CD4-positive, alpha-beta T cell treated with Interleukin-17A for 4 hours (primary cell): ENCODE data around the gene BARHL2.

Source experiments
- DNase-seq: peaks from one replicate; pipeline ENCODE4 v3.0.0-alpha.2; 2020; ENCODE audit warnings: mixed read lengths

The BARHL2 gene

GRCh38 chr1:90724361-90724760, 7.3 kb upstream of the BARHL2 start:
- no peak for DNase-seq

GRCh38 chr1:90723590-90724108, 6.5 kb upstream of the BARHL2 start:
- DNase-seq, result no peak

GRCh38 chr1:90722874-90723589, 5.9 kb upstream of the BARHL2 start:
- no peak for DNase-seq

DNA sequence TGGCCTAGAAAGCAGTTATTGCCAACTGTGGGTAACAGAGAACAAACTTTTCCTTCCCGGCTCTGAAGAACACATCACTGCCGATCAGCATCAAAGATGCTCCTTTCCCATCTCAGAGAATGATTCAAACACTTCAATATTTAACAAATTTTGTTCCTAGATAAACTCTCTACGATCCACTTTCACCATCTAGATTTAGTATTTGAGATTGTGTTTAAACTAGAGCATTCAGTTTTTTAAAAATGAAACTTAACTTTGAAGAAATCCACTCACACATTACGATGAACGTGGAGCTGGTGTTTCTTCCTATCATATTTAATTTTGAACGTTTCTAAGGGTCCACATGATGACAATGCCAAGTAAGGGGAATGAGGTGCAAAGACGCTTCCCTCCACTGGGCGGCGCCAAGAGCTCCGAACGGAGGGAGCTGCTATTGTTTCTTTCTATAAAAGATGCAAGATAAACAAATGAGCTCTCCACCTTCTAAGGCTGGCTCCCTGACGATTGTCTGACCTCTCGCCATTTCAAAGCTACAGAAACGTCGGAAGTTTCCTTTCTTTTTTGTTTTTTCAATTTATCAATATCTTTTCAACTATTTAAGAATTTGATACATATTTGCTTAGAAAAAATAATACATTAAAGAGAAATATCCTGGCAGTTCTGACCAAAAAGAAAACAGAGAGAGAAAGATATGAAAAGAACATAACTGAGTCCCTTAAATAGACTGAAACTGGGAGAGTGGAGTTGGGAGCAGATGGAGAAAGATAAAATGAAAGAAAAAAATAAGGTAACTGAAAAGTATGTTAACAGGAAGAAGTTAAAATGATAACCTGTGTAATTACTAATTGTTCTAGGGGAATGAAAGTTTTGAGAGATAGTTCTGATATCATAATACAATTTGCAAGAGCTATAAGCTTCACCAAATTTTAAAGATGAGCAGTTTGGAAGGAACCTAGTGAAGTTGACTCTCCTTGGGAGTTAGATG, 4.4 kb upstream of the BARHL2 start:
- peak; percentile 37 for DNase-seq

DNA sequence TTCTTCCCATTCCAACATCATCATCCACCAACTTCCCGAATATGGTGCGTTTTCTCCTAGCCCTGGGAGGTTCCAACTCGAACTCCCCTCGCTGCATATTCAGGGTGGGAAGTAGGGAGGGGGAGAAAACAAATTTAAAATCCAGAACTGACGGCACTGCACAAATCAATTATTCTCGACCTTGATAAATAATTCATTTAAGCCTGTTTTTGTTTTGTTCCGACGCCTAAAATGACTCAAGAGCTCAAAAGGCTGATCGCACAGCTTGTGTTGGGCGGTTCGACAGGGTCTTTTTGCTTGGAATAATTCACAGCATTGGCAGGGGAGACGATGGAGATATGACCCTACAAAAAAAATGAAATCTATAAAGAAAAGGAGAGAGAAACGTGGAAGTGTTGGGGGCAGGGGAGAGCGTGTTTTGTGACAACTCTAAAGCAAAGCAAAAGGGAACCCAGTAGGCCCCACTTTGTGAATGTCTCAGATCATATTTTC, 3.1 kb upstream of the BARHL2 start:
- no peak for DNase-seq

DNA sequence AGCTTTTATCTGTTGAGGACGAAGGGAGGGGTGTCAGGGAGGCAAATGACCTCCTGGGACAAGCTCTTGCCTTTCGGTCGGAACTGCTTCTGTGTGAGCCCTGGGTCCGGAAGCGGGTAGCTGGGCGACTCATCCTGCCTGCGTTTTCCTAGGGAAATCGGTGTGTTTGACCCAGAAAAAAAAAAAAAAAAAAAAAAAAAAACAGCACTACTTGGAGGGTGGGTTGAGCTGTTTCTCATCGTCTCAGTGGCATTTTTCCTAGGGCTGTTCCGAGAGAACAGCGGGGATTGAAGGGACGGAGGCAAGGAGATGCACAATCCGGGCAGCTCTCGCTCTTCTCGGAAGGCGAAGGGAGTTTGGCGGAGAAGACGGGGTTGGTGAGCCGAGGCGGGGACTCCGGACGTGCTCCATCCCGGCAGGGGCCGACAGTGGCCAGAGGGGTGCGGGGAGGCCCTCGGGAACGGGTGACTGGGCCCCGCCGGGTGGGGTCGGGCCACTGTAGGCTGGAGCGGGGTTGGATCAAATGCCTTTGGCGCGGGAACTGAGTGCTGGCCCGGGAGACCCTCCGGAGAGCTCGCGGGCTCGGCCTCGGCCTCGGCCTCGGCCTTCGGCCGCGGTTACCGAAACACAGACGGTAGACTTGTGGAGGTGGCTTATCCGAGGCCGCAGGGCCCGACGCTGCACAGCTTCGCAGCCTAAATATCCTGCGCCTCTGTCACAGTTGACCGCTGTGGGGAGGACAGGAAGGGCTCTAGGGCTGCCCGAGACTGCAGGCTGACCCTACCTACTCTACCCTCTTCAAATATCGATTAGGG, 2.4 kb upstream of the BARHL2 start:
- DNase-seq, result no peak

- no peak for DNase-seq
Measured at GRCh38 chr1:90718411-90719329, 1.6 kb upstream of the BARHL2 start.

- no peak for DNase-seq
Measured at GRCh38 chr1:90717665-90718410, 736 bp upstream of the BARHL2 start.

GRCh38 chr1:90717356-90717664, 208 bp upstream of the BARHL2 start:
- DNase-seq, result no peak

DNA sequence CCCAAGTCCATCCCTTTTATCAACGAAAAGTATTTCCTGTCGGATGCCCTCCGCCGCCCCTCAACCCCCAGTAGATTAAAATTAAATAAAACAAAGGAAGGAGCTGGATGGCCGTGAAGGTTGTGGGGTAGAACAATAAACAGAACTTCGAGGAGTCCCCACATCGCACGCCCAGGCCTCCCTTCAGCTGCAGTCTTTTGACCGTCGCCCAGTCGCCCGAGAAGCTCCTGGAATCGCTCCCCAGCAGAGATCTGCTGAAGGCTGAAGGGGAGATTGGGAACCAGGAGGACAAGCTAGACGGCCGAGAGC, 905 bp downstream of the BARHL2 start:
- DNase-seq, result no peak

GRCh38 chr1:90715309-90715708, 1.8 kb downstream of the BARHL2 start:
- no peak for DNase-seq

GRCh38 chr1:90714521-90714951, 2.6 kb downstream of the BARHL2 start:
- no peak for DNase-seq

- DNase-seq, result no peak
Measured at GRCh38 chr1:90713741-90714509, 3.2 kb downstream of the BARHL2 start.

GRCh38 chr1:90712915-90713730, 4.0 kb downstream of the BARHL2 start:
- no peak for DNase-seq

DNA sequence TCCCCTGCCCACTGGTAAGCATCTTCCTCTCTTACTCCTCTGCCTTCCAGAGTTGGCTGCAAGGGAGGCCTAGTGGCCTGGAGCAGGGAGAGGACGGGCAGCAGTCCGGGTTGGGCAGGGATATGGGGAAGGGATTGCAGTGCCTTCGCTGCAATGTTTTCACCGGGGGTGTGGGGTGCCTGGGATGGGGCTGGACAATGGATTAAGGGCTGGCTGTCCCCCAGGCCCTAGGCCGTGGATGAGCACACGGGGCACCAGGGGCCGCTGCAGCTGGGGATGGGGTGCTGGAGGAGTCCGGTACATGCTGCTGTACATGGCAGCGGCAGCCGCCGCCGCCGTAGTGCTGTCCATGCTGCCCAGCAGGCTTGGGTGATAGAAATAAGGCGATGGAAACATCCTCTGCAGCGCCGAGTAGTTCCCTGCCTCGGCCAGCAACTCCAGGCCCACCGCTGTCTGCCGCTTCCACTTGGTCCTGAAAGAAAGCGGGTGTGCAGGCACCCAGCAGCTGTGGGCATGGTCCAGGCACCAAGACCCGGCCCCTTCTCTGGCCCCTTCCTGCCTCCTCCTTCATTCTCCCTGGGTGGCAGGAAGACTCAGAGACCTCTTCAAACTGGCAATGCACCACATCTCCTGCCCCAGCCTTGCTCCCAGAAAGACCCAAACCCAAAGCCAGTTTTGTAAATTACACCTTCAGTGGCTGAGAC, 4.8 kb downstream of the BARHL2 start:
- DNase-seq, result no peak

DNA sequence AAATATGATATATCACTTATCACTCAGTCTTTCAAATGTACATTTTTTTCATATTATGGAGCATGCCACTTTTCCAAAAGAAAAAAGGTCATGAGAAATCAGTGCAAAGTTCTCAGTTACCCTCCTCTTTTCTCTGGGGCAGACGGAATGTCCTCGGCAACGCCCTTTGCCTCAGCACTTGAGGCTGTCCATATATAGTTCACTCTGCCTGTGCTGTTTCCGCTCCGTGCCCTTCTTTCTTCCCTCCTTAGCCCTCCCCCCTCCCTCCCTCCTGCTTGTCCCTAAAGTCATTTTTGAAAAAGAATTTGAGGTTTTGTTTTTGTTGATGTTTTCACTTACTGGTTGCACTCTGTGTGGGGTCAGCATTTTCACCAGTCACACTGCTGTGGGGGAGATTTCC, 5.4 kb downstream of the BARHL2 start:
- no peak for DNase-seq

DNA sequence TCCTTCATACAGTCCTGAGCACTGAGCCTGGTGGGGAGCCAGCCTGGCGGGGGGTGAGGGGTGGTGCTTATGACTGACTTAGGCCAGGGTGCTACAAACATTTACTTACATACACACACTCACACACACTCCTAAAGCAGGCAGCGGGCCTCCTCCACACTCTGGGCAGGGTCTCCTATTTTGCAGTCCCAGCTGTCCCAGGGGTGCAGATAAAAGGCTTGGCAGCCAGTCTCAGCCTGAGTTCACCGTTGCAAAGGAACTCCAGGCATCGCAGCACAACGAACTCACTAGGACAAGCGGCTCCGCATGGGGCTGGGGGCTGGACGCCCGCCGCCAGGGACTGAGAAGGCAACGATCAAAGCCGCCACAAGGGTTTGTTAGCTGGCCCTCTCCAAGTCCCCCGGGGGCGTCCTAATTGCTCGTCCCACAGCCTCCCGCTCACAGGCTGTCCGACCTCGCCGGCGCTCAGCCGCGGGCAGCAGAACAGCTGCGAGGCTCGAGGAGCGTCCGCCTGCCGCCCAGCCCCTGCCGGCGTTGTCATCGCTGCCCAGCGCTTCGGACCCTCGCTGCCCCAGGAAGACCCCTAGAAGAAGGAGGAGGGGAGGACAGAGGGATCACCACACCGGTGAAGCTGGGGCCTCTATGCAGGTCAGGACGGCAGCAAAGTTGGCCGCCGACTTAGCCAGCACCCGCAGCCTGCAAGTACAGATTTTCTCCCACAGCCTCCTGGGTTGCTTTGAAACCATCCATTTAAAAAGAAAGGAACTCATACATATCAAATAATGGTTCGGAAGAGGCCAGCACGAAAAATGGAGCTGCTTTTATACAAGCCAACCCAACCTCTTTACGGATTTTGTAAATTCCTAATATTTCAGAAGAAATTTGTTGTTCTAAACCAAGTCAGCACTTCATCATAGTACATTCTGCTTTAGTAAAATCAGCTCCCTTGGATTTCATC, 6.2 kb downstream of the BARHL2 start:
- DNase-seq, result no peak

GRCh38 chr1:90709535-90709934, 7.6 kb downstream of the BARHL2 start:
- no peak for DNase-seq
